ENCODE measurements around the gene PRSS56. TPM values are rescaled to one million over a fixed set of nuclear protein-coding genes. Genes with fewer than 3 reads are reported as not detected.
"Not testable (repeated sequence)": the region's sequence is repeated elsewhere in the genome, so short reads cannot be mapped to it uniquely, and the experiment has no call there.

PRSS56 gene
- total RNA-seq, 1 donor from 2014 or later, result not detected

GRCh38 chr2:232567721-232568120, 47.5 kb downstream of the PRSS56 start:
- intact Hi-C loops (cut with micrococcal nuclease), result no loop called here
- H3K27ac Mint-ChIP-seq, result no peak overlapping the region
- H3K9me3 Mint-ChIP-seq, result no peaks in the 10 kb centered on the region
- no peak for TF ChIP-seq CTCF (IDR thresholded peaks at IDR 0.05)
- POLR2A ChIA-PET, result no interaction called here
- H3K27me3 Mint-ChIP-seq, result no peaks in the 10 kb centered on the region
- peaks cover 5% of the 10 kb centered on the region for H3K4me1 Mint-ChIP-seq
- CTCF ChIA-PET, result interaction anchor here (0.9 kb wide), 1 partner anchor 45 kb away, joined by 3 read pairs; no protein-coding TSS in a partner anchor
- ATAC-seq (ENCODE audit: low read depth) (no peak), DNase-seq (no peak)
- H3K36me3 Mint-ChIP-seq (ENCODE audit: low read depth), result peaks cover 95% of the 10 kb centered on the region
- H3K4me3 Mint-ChIP-seq, result no peak overlapping the region

- no peak overlapping the region for H3K4me3 Mint-ChIP-seq
- H3K36me3 Mint-ChIP-seq (ENCODE audit: low read depth), result peaks cover 96% of the 10 kb centered on the region
- intact Hi-C loops (cut with micrococcal nuclease), result no loop called here
- DNase-seq (no peak), ATAC-seq (ENCODE audit: low read depth) (no peak)
- H3K4me1 Mint-ChIP-seq, result peaks cover under 1% of the 10 kb centered on the region
- no peaks in the 10 kb centered on the region for H3K27me3 Mint-ChIP-seq
- H3K9me3 Mint-ChIP-seq, result no peaks in the 10 kb centered on the region
- H3K27ac Mint-ChIP-seq, result no peak overlapping the region
- no peak for TF ChIP-seq CTCF (IDR thresholded peaks at IDR 0.05)
- POLR2A ChIA-PET, result no interaction called here
- CTCF ChIA-PET, result interaction anchor here (0.9 kb wide), 1 partner anchor 45 kb away, joined by 3 read pairs; no protein-coding TSS in a partner anchor
Measured at GRCh38 chr2:232568161-232568560, 48.0 kb downstream of the PRSS56 start.

GRCh38 chr2:232569541-232569940, 49.4 kb downstream of the PRSS56 start:
- ATAC-seq (ENCODE audit: low read depth), result no peak
- ChIA-PET POLR2A (no interaction called here), CTCF (no interaction called here)
- peaks cover 98% of the 10 kb centered on the region for H3K36me3 Mint-ChIP-seq (ENCODE audit: low read depth)
- no peak for TF ChIP-seq CTCF (IDR thresholded peaks at IDR 0.05)
- no peaks in the 10 kb centered on the region for H3K9me3 Mint-ChIP-seq
- no peak for DNase-seq
- H3K4me1 Mint-ChIP-seq, result no peaks in the 10 kb centered on the region
- intact Hi-C loops (cut with micrococcal nuclease), result no loop called here
- no peak overlapping the region for H3K27ac Mint-ChIP-seq
- no peak overlapping the region for H3K4me3 Mint-ChIP-seq
- H3K27me3 Mint-ChIP-seq, result no peaks in the 10 kb centered on the region

- H3K27me3 Mint-ChIP-seq; H3K4me3 Mint-ChIP-seq; ATAC-seq (ENCODE audit: low read depth); H3K4me1 Mint-ChIP-seq; POLR2A ChIA-PET; DNase-seq; H3K9me3 Mint-ChIP-seq; CTCF ChIA-PET; intact Hi-C loops (cut with micrococcal nuclease); H3K27ac Mint-ChIP-seq: not testable (repeated sequence)
- H3K36me3 Mint-ChIP-seq (ENCODE audit: low read depth), result peaks cover 98% of the 10 kb centered on the region
Measured at GRCh38 chr2:232570481-232570880, 50.3 kb downstream of the PRSS56 start.

GRCh38 chr2:232571026-232571474, 50.9 kb downstream of the PRSS56 start:
- Mint-ChIP-seq H3K9me3 (no peaks in the 10 kb centered on the region), H3K4me1 (no peaks in the 10 kb centered on the region), H3K36me3 (ENCODE audit: low read depth) (peaks cover 94% of the 10 kb centered on the region), H3K4me3 (no peak overlapping the region), H3K27ac (no peak overlapping the region), H3K27me3 (no peaks in the 10 kb centered on the region)
- no peak for TF ChIP-seq CTCF (IDR thresholded peaks at IDR 0.05)
- ATAC-seq (ENCODE audit: low read depth) (no peak), DNase-seq (no peak)
- intact Hi-C loops (cut with micrococcal nuclease), result no loop called here
- ChIA-PET CTCF (no interaction called here), POLR2A (no interaction called here)

- ATAC-seq (ENCODE audit: low read depth) (no peak), DNase-seq (no peak)
- Mint-ChIP-seq H3K4me1 (no peaks in the 10 kb centered on the region), H3K27ac (no peak overlapping the region), H3K4me3 (no peak overlapping the region), H3K9me3 (no peaks in the 10 kb centered on the region), H3K36me3 (ENCODE audit: low read depth) (peaks cover 92% of the 10 kb centered on the region), H3K27me3 (no peaks in the 10 kb centered on the region)
- TF ChIP-seq CTCF (IDR thresholded peaks at IDR 0.05), result no peak
- ChIA-PET CTCF (no interaction called here), POLR2A (no interaction called here)
- intact Hi-C loops (cut with micrococcal nuclease), result no loop called here
Measured at GRCh38 chr2:232573042-232573441, 52.9 kb downstream of the PRSS56 start.
